K562 (cell line): ENCODE results near the gene THAP4. TPM values are rescaled to one million over a fixed set of nuclear protein-coding genes. Genes with fewer than 3 reads are reported as not detected.
"Not testable (repeated sequence)": the region's sequence is repeated elsewhere in the genome, so short reads cannot be mapped to it uniquely, and the experiment has no call there.

Experiments
- ATAC-seq: fragments of 200-7000 bp; cut with Tn5 transposase; 3 replicates; pipeline ENCODE4 v1.9.1; 2020; ENCODE audit warnings: moderate library complexity
- BruUV-seq: library from RNA; stranded (reverse); fragments of 400-500 nt; replicated peaks from 2 replicates; lab custom pipeline; 2021; lab: Mats Ljungman, UMichigan
- CTCF ChIA-PET: fragments of 300-600 bp; formaldehyde crosslinking; extraction: SDS; loops from one replicate; lab custom pipeline; 2021; ENCODE audit warnings: low intra/inter-chr PET ratio; lab: Yijun Ruan, JAX
- POLR2A ChIA-PET: fragments of 300-600, 350-650 bp; sonication (Branson Sonifier 250); formaldehyde crosslinking; extraction: SDS; loops from one replicate; lab custom pipeline; 2021; ENCODE audit warnings: antibody characterized with exemption, inconsistent platforms; lab: Yijun Ruan, JAX
- DNase-seq, 4 experiments: peaks; one replicate each; pipeline versions ENCODE4 v3.0.0 to v3.0.0-alpha.2; 2011 to 2018; ENCODE audit warnings: low spot score in 3 of 4, mixed read lengths in 3 of 4; ENCODE audit errors: extremely low read depth in 1 of 4
- FAIRE-seq: peaks from 2 replicates; lab custom pipeline; 2011; peaks lifted over from hg19 to GRCh38; lab: Jason Lieb, UNC
- H2AFZ ChIP-seq: 2 replicates; pipeline ENCODE4 v1.6.0; 2011; ENCODE audit warnings: low read depth, low read length, control low read depth, inconsistent platforms
- H3K27ac ChIP-seq: fragments of 200-600 bp; 3 replicates; pipeline ENCODE4 v1.8.0; 2011; ENCODE audit warnings: low read depth, mild to moderate bottlenecking, control low read depth, inconsistent platforms, low read length, moderate library complexity, mixed read lengths; ENCODE audit errors: extremely low read depth
- H3K27me3 ChIP-seq, 2 experiments: fragments of 300-600 bp in 1 of 2; 2 replicates in 1 of 2; 3 replicates in 1 of 2; pipeline versions ENCODE4 v1.6.0 to v1.8.0; 2011; ENCODE audit warnings: inconsistent platforms in 2 of 2, low read length in 2 of 2, mild to moderate bottlenecking in 1 of 2, mixed read lengths in 1 of 2, moderate library complexity in 1 of 2; ENCODE audit not compliant: control insufficient read depth in 2 of 2, insufficient read depth in 2 of 2
- H3K36me3 ChIP-seq: fragments of 300-600 bp; 3 replicates; pipeline ENCODE4 v1.8.0; 2011; ENCODE audit warnings: mild to moderate bottlenecking, low read length, inconsistent platforms; ENCODE audit not compliant: control insufficient read depth, insufficient read depth
- H3K4me1 ChIP-seq, 2 experiments: fragments of 200-600 bp in 1 of 2; replicated peaks in 1 of 2; 2 replicates in 1 of 2; 3 replicates in 1 of 2; pipeline versions ENCODE4 v1.5.1 to v1.8.0; 2011; ENCODE audit warnings: inconsistent platforms in 2 of 2, low read length in 2 of 2, mild to moderate bottlenecking in 1 of 2, mixed read lengths in 1 of 2, moderate library complexity in 1 of 2; ENCODE audit not compliant: control insufficient read depth in 2 of 2, insufficient read depth in 2 of 2
- H3K4me2 ChIP-seq: 2 replicates; pipeline ENCODE4 v1.6.1; 2011; ENCODE audit warnings: low read length, control low read depth, inconsistent platforms, mixed read lengths; ENCODE audit not compliant: insufficient read depth
- H3K4me3 ChIP-seq: fragments of 200-600 bp; sonication (generic), shearing (Covaris generic); 2 replicates; pipeline ENCODE4 v1.5.1; 2016; ENCODE audit warnings: control low read depth, inconsistent platforms
- H3K79me2 ChIP-seq: fragments of 200-600 bp; 3 replicates; pipeline ENCODE4 v1.8.0; 2011; ENCODE audit warnings: low read length, inconsistent platforms; ENCODE audit not compliant: control insufficient read depth, insufficient read depth
- H3K9ac ChIP-seq, 2 experiments: 2 replicates each; pipeline versions ENCODE4 v1.6.0 to v1.6.1; 2011; ENCODE audit warnings: low read depth in 2 of 2, low read length in 2 of 2, control low read depth in 1 of 2, inconsistent platforms in 1 of 2, mild to moderate bottlenecking in 1 of 2, mixed read lengths in 1 of 2; ENCODE audit not compliant: insufficient read depth in 1 of 2
- H3K9me1 ChIP-seq: one replicate; pipeline ENCODE4 v1.6.0; 2011; ENCODE audit warnings: inconsistent platforms, mild to moderate bottlenecking, low read length, moderate library complexity; ENCODE audit not compliant: control insufficient read depth, insufficient read depth
- H3K9me3 ChIP-seq: replicated peaks from 2 replicates; pipeline ENCODE4 v1.5.1; 2011; ENCODE audit warnings: low read depth, low read length, inconsistent platforms; ENCODE audit not compliant: control insufficient read depth, insufficient read depth
- H4K20me1 ChIP-seq: replicated peaks from 2 replicates; pipeline ENCODE4 v1.6.1; 2011; ENCODE audit warnings: low read length, inconsistent platforms, mixed read lengths; ENCODE audit not compliant: control insufficient read depth, insufficient read depth
- ATF2 ChIP-seq: sonication (generic); formaldehyde crosslinking; IDR thresholded peaks from 2 replicates; pipeline ENCODE4 v1.8.1; 2022; ENCODE audit warnings: missing genetic modification reagents
- PHB ChIP-seq: fragments of 250-450 bp; sonication (Bioruptor Pico); IDR thresholded peaks from 2 replicates; pipeline ENCODE4 v1.5.0; 2021
- ZNF23 ChIP-seq: fragments of 250-450 bp; sonication (Bioruptor Pico); IDR thresholded peaks from 2 replicates; pipeline ENCODE4 v1.4.0; 2020; ENCODE audit warnings: mild to moderate bottlenecking
- ZNF780A ChIP-seq: fragments of 250-450 bp; sonication (Bioruptor Pico); IDR thresholded peaks from 2 replicates; pipeline ENCODE4 v1.5.0; 2021; ENCODE audit warnings: mild to moderate bottlenecking
- WGBS: fragments of 100-300 bp; shearing (Covaris generic); methylation state at CpG from one replicate; pipeline ENCODE4 v1.1.6; 2016; ENCODE audit warnings: low coverage, mixed read lengths; ENCODE audit not compliant: insufficient coverage; ENCODE audit errors: missing lambda C conversion rate; 5-methylcytosine and 5-hydroxymethylcytosine counted together
- in situ Hi-C: fragments of 300-500 bp; cut with MboI; formaldehyde crosslinking; loops from 4 replicates; pipeline ENCODE4 v1.15.0; 2018; ENCODE audit warnings: inconsistent platforms, mixed read lengths
- intact Hi-C: fragments of 100-400 bp; cut with micrococcal nuclease; formaldehyde crosslinking; loops from 2 replicates; pipeline ENCODE4 v1.14.2; 2022
- polyA plus RNA-seq, 8 experiments: library from polyadenylated mRNA; depleted of rRNA in 4 of 8; stranded (reverse) in 5 of 8; unstranded in 3 of 8; fragments of >200 nt; fragmentation: Nextera tagmentation in 2 of 8; fragmentation: Illumina TruSeq in 1 of 8; extraction: Ambion mirVana in 2 of 8; extraction: Trizol in 1 of 8; gene quantifications; 2 replicates each; pipeline versions ENCODE4 v1.2.1 to v1.2.3, GENCODE V29; 2011 to 2014; ENCODE audit warnings: inconsistent platforms in 1 of 8, missing spikeins in 1 of 8
- total RNA-seq, 7 experiments: library from RNA; depleted of rRNA in 6 of 7; stranded (reverse); fragments of >200 nt in 6 of 7; fragmentation: Illumina TruSeq in 2 of 7; extraction: Trizol in 2 of 7; gene quantifications; 2 replicates each; pipeline versions ENCODE4 v1.2.1 to v1.2.3, GENCODE V29; 2011 to 2021; ENCODE audit warnings: low replicate concordance in 1 of 7

Gene THAP4
- total and polyA plus RNA-seq, 9 of the 15 experiments (the other 6 are each of a cell fraction or from before 2014, with no cell fraction given): 8.6 to 60.9 (median 43.9) TPM

GRCh38 chr2:241566468-241566867 lies 70.5 kb downstream of the THAP4 start (continued):
- no peak for TF ChIP-seq ATF2 (CRISPR knock-in tag)
- TF ChIP-seq, all 486 proteins: peak for 0

- FAIRE-seq, H3K36me3 ChIP-seq, ATAC-seq, in situ Hi-C loops, H3K9me1 ChIP-seq, H3K9me3 ChIP-seq, H3K4me2 ChIP-seq, H3K27me3 ChIP-seq, H3K4me3 ChIP-seq, DNase-seq, CTCF ChIA-PET, H3K9ac ChIP-seq, H2AFZ ChIP-seq, H3K27ac ChIP-seq, H3K79me2 ChIP-seq, BruUV-seq, H4K20me1 ChIP-seq, intact Hi-C loops: not testable (repeated sequence)
- peaks cover 0 to 49% of the 10 kb centered on the region in 2 experiments; a peak in 2 of 5 replicates for H3K4me1 ChIP-seq
- POLR2A ChIA-PET: interaction anchor here (1.0 kb wide), 1 partner anchor 15 kb away, joined by 3 read pairs; no protein-coding TSS in a partner anchor
- WGBS: 46% methylated on average over 5 of the region's 11 CpGs
Measured at GRCh38 chr2:241566021-241566420, 70.9 kb downstream of the THAP4 start.

GRCh38 chr2:241565411-241565810 lies 71.5 kb downstream of the THAP4 start:
- ChIA-PET POLR2A (no interaction called here), CTCF (no interaction called here)
- no peak overlapping the region for H3K27ac ChIP-seq
- ATAC-seq (no peak), DNase-seq (no peak), FAIRE-seq (no peak)
- peaks cover under 1% of the 10 kb centered on the region; the same call in 1 of the 2 replicates for H4K20me1 ChIP-seq
- no peaks in the 10 kb centered on the region for H3K9me1 ChIP-seq
- peaks cover 0 to 50% of the 10 kb centered on the region in 2 experiments; a peak in 2 of 5 replicates for H3K4me1 ChIP-seq
- no peak overlapping the region for H2AFZ ChIP-seq
- H3K9ac ChIP-seq: no peak overlapping the region
- BruUV-seq: no TSS peak
- H3K9me3 ChIP-seq: no peaks in the 10 kb centered on the region
- H3K4me2 ChIP-seq: no peak overlapping the region
- no peak for TF ChIP-seq ZNF780A (CRISPR knock-in tag)
- TF ChIP-seq ZNF23 (CRISPR knock-in tag): no peak
- TF ChIP-seq PHB: no peak
- intact Hi-C loops: no loop called here
- no peaks in the 10 kb centered on the region for H3K79me2 ChIP-seq
- no peaks in the 10 kb centered on the region for H3K36me3 ChIP-seq
- in situ Hi-C loops: no loop called here
- H3K27me3 ChIP-seq: no peaks in the 10 kb centered on the region
- no peak overlapping the region for H3K4me3 ChIP-seq
- 43% methylated on average over 4 of the region's 10 CpGs for WGBS
